Measurements from ENCODE around the gene CD163. TPM values are rescaled to one million over a fixed set of nuclear protein-coding genes. Genes with fewer than 3 reads are reported as not detected.
A peak's percentile ranks its signal among the peaks of the same experiment; 100 is the strongest.

The CD163 gene
- total RNA-seq, 1 experiment from 2014 or later, result not detected

DNA sequence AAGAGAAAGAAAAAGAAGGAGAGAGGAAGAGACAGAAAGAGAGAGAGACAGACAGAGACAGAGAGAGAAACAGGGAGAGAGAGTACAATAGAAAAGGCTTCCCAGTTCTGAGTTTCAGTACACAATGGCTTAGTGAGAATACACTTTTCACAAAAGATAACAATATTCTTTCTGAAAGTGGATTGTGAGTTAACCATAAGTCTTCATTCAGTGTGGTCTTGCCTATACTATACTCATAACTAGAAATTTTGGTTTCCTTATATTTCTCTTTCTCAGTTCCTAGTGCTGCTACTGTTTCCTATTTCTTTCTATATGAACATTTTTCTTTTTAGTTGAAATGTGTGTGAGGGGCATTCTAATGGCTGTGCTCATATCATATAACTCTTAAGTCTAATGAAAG lies 68.9 kb downstream of the CD163 start:
- TF ChIP-seq, protein P1, sequence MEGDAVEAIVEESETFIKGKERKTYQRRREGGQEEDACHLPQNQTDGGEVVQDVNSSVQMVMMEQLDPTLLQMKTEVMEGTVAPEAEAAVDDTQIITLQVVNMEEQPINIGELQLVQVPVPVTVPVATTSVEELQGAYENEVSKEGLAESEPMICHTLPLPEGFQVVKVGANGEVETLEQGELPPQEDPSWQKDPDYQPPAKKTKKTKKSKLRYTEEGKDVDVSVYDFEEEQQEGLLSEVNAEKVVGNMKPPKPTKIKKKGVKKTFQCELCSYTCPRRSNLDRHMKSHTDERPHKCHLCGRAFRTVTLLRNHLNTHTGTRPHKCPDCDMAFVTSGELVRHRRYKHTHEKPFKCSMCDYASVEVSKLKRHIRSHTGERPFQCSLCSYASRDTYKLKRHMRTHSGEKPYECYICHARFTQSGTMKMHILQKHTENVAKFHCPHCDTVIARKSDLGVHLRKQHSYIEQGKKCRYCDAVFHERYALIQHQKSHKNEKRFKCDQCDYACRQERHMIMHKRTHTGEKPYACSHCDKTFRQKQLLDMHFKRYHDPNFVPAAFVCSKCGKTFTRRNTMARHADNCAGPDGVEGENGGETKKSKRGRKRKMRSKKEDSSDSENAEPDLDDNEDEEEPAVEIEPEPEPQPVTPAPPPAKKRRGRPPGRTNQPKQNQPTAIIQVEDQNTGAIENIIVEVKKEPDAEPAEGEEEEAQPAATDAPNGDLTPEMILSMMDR (IDR thresholded peaks at IDR 0.05; ENCODE audit: unreplicated experiment), result no peak
- H3K27me3 Mint-ChIP-seq (ENCODE audit: insufficient read depth, unreplicated experiment), result no peaks in the 10 kb centered on the region
- ChIA-PET CTCF (interaction anchor here (1.1 kb wide), 1 partner anchor 26 kb away, joined by 4 read pairs; no protein-coding TSS in a partner anchor), POLR2A (no interaction called here)
- H3K27ac Mint-ChIP-seq (ENCODE audit: low read depth, unreplicated experiment), result no peak overlapping the region
- DNase-seq (ENCODE audit: unreplicated experiment), result no peak
- BruUV-seq (replicated peaks), result no TSS peak
- no peak overlapping the region for H3K4me3 Mint-ChIP-seq (ENCODE audit: unreplicated experiment)
- H3K9me3 Mint-ChIP-seq (ENCODE audit: unreplicated experiment), result peaks cover 8% of the 10 kb centered on the region
- no peaks in the 10 kb centered on the region for H3K36me3 Mint-ChIP-seq (ENCODE audit: insufficient read depth, unreplicated experiment)
- intact Hi-C loops (cut with micrococcal nuclease), result no loop called here
- H3K4me1 Mint-ChIP-seq (ENCODE audit: insufficient read depth, unreplicated experiment), result no peaks in the 10 kb centered on the region

DNA sequence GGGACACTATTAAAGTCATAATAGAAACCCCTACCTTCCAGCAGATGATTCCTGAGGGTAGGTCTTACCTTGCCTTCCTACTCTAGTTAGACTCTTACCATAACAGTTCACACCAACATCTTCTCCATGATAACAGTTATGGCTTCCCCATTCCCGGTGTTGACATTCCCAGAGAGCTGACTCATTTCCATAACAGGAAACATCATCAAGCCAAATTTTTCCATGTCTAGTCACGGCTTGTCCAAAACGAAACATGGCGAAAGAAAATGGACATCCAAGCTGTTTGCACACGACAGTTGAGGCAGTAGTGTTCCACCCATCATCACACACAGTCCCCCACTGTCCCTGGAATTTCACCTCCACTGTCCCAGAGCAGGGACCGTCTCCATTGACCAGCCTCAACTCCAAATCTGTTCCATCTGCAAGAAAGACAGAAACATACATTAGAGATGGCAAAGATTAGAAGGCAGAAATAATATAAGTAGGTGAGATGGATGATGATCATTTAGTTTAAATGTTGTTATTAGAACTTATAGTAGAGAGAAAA lies 70.2 kb downstream of the CD163 start:
- intact Hi-C loops (cut with micrococcal nuclease), result no loop called here
- Mint-ChIP-seq H3K27me3 (ENCODE audit: insufficient read depth, unreplicated experiment) (no peaks in the 10 kb centered on the region), H3K4me1 (ENCODE audit: insufficient read depth, unreplicated experiment) (no peaks in the 10 kb centered on the region), H3K4me3 (ENCODE audit: unreplicated experiment) (no peak overlapping the region), H3K9me3 (ENCODE audit: unreplicated experiment) (peaks cover 8% of the 10 kb centered on the region), H3K36me3 (ENCODE audit: insufficient read depth, unreplicated experiment) (no peaks in the 10 kb centered on the region), H3K27ac (ENCODE audit: low read depth, unreplicated experiment) (no peak overlapping the region)
- CTCF ChIA-PET, result interaction anchor here (1.7 kb wide), 1 partner anchor 28 kb away, joined by 5 read pairs; no protein-coding TSS in a partner anchor
- DNase-seq (ENCODE audit: unreplicated experiment), result peak; percentile 78
- TF ChIP-seq, protein P1 (IDR thresholded peaks at IDR 0.05; ENCODE audit: unreplicated experiment), result no peak
- no TSS peak for BruUV-seq (replicated peaks)
- POLR2A ChIA-PET, result interaction anchor here (1.0 kb wide), 2 partner anchors 15 to 24 kb away, joined by 3 read pairs; no protein-coding TSS in a partner anchor

DNA sequence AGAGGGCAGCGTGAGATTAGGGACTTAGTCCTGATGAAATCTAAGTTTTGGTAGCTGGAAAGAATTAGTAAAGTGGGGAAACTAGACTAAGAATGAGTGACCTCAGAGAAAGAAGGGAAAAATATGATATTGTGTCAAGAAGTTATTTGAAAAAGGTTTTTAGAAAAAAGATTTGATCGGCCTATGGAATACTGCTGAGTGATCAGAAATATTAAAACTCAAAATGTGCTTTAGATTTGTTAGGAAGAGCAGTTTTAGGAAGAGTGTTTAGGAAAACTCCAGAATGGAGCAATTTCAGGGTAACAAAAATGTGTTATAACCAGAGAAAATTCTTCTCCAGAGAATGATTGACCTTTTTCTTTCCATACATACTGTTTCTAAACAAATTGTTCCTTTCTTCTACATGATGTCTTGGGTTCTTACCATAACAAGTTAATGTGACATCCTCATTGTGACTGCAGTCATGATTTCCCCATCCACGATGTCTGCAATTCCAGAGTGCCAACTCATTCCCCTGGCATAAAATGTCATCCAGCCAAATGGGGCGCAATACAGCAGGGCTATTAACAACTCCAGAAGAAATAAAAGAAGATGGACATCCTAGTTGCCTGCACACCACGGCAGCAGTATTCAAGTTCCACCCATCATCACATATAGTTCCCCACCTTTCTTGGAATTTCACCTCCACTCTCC lies 71.4 kb downstream of the CD163 start:
- Mint-ChIP-seq H3K27ac (ENCODE audit: low read depth, unreplicated experiment) (no peak overlapping the region), H3K9me3 (ENCODE audit: unreplicated experiment) (peaks cover 8% of the 10 kb centered on the region), H3K36me3 (ENCODE audit: insufficient read depth, unreplicated experiment) (no peaks in the 10 kb centered on the region), H3K4me1 (ENCODE audit: insufficient read depth, unreplicated experiment) (no peaks in the 10 kb centered on the region), H3K27me3 (ENCODE audit: insufficient read depth, unreplicated experiment) (no peaks in the 10 kb centered on the region), H3K4me3 (ENCODE audit: unreplicated experiment) (no peak overlapping the region)
- BruUV-seq (replicated peaks), result no TSS peak
- intact Hi-C loops (cut with micrococcal nuclease), result no loop called here
- POLR2A ChIA-PET, result interaction anchor here (0.6 to 1.2 kb wide), 2 partner anchors 13 to 540 kb away, joined by 3 read pairs; no protein-coding TSS in a partner anchor
- TF ChIP-seq, protein P1 (IDR thresholded peaks at IDR 0.05; ENCODE audit: unreplicated experiment), result no peak
- DNase-seq (ENCODE audit: unreplicated experiment), result peak; percentile 38
- CTCF ChIA-PET, result interaction anchor here (0.6 to 0.8 kb wide), 2 partner anchors 10 to 76 kb away, joined by 3 to 5 read pairs; no protein-coding TSS in a partner anchor

Other genes starting within 250 kb of the CD163 start
- not detected in 2 replicates for gene ACSM4, start 199.7 kb downstream of the CD163 start, total RNA-seq (2022)
- 2.1 and 3.5 TPM in 2 replicates for gene CD163L1, start 59.6 kb downstream of the CD163 start, total RNA-seq (2022)
- not detected in 2 replicates for gene APOBEC1, start 162.1 kb upstream of the CD163 start, total RNA-seq (2022)
- gene GDF3, start 192.0 kb upstream of the CD163 start, total RNA-seq (2022), result not detected in 2 replicates
- not detected in 2 replicates for gene DPPA3, start 207.7 kb upstream of the CD163 start, total RNA-seq (2022)
- not detected in 2 replicates for gene CLEC4C, start 243.6 kb upstream of the CD163 start, total RNA-seq (2022)